ENCODE data around the gene FIP1L1.

GRCh38 chr4:53484911-53485657 is 107.6 kb downstream of the FIP1L1 start:
- TF ChIP-seq CTCF (IDR thresholded peaks at IDR 0.05 in 8 of 11, conservative IDR thresholded peaks at IDR 0.05 in 3 of 11) (no peak), POLR2A (IDR thresholded peaks at IDR 0.05) (no peak)
